ENCODE measurements around the gene COL5A1. TPM values are rescaled to one million over a fixed set of nuclear protein-coding genes. Genes with fewer than 3 reads are reported as not detected.

Gene COL5A1
- total and polyA plus RNA-seq, 2 donors from 2014 or later = 2.4 to 23.8 TPM

DNA sequence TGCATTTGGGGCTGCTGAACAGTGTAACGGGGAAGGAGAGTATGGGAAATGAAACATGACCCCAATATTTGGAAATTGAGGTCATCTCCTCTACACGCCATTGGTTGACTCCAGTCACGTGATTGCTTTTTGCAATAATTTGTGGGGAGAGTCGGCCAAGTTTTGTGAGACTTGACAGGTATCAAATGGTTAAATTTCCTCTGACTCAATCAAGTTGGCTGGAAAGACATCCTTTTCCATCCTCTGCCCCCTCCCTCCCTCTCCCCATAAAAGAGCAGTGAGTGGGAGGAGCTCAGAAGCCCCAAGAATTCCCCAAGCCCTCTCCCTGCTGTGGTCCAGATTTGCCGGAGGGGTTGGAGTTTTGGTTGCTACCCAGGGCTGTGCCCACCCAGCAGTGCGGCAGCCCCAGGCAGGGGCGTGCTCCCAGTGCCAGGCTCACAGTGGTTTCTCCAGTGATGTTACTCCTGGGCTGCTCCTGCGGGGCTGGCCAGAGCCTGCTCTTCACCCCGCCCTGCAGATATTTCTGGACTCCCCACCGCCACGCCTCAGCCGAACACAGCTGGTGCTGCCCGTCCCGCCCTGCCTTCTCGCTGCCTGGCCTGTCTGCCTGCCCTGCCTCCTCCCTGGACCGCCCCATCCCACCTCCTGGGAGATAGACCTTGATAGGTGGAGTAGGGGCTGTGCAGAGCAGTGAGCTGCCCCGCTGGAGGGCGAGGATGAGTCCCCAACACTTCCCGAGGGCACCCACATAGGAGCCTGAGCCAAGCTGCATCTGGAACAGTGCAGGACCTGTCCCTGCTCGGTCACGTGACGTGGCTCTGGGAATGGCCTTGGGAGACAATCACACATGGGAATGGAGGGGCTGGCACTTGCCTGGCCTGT is 3.4 kb downstream of the COL5A1 start:
- TF ChIP-seq, protein P1, sequence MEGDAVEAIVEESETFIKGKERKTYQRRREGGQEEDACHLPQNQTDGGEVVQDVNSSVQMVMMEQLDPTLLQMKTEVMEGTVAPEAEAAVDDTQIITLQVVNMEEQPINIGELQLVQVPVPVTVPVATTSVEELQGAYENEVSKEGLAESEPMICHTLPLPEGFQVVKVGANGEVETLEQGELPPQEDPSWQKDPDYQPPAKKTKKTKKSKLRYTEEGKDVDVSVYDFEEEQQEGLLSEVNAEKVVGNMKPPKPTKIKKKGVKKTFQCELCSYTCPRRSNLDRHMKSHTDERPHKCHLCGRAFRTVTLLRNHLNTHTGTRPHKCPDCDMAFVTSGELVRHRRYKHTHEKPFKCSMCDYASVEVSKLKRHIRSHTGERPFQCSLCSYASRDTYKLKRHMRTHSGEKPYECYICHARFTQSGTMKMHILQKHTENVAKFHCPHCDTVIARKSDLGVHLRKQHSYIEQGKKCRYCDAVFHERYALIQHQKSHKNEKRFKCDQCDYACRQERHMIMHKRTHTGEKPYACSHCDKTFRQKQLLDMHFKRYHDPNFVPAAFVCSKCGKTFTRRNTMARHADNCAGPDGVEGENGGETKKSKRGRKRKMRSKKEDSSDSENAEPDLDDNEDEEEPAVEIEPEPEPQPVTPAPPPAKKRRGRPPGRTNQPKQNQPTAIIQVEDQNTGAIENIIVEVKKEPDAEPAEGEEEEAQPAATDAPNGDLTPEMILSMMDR (IDR thresholded peaks at IDR 0.05; ENCODE audit: borderline replicate concordance, extremely low read depth, insufficient read depth) = no peak
- peaks cover 0 to 9% (median 0%) of the 10 kb centered on the region in 3 donors for H3K4me1 ChIP-seq (ENCODE audit: control insufficient read depth in 2 of 3, insufficient read depth in 2 of 3, low read depth in 1 of 3, low read length in 3 of 3)
- H3K4me3 ChIP-seq (ENCODE audit: low read length in 3 of 3) = no peak overlapping the region
- DNase-seq = peak in 4 of 5 donors; percentile 50 to 92 (median 80)
- intact Hi-C loops (cut with DNase I) = no loop called here
- H3K27ac ChIP-seq (ENCODE audit: low read depth in 2 of 2, low read length in 2 of 2) = peak overlapping the region in 1 of 2 donors; percentile 32
- FAIRE-seq = no peak
- no peaks in the 10 kb centered on the region for H3K36me3 ChIP-seq (ENCODE audit: control insufficient read depth in 2 of 3, insufficient read depth in 3 of 3, low read length in 3 of 3)
- no peaks in the 10 kb centered on the region for H3K9me3 ChIP-seq (ENCODE audit: control insufficient read depth in 2 of 3, insufficient read depth in 1 of 3, low read length in 3 of 3)
- H3K9ac ChIP-seq (ENCODE audit: low read length in 3 of 3) = no peak overlapping the region
- H3K27me3 ChIP-seq (ENCODE audit: control insufficient read depth, insufficient read depth, low read length) = no peaks in the 10 kb centered on the region

DNA sequence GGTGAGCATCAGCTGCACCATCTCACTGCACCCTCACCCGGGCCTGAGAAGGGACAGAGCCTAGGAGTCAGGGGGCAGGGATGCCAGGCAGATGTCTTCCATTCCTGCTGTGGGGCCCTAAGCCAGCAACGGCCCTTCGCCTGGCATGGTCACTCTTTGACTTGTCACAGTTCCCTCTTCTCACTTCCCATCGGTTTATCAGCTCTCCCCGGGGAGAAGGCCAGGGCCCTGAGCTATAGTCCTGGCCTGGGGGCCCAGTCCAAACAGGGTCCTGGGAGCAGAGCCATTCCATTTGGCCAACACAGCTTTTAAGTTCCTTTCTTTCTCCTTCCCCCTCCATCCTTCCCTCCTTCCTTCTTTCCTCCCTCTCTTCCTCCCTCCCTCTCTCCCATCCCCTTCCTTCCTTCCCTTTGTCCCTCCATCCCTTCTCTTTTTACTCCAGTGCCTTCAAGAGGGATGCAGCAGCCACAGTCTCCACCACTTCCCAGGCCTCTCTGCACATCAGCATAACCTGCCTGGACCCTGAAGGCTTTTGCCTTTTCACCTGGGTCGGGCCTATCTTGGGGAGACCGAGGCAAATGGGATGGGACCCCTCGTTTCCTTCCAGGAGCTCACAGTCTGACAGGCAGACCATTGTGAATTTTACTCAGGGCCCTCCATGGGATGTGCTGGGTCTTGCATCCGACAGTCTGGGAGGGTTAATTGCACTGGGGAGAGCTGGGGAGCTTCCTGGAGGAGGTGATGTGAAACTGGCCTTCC is 4.2 kb downstream of the COL5A1 start:
- no peak overlapping the region for H3K4me3 ChIP-seq (ENCODE audit: low read length in 3 of 3)
- no peaks in the 10 kb centered on the region for H3K9me3 ChIP-seq (ENCODE audit: control insufficient read depth in 2 of 3, insufficient read depth in 1 of 3, low read length in 3 of 3)
- intact Hi-C loops (cut with DNase I) = no loop called here

DNA sequence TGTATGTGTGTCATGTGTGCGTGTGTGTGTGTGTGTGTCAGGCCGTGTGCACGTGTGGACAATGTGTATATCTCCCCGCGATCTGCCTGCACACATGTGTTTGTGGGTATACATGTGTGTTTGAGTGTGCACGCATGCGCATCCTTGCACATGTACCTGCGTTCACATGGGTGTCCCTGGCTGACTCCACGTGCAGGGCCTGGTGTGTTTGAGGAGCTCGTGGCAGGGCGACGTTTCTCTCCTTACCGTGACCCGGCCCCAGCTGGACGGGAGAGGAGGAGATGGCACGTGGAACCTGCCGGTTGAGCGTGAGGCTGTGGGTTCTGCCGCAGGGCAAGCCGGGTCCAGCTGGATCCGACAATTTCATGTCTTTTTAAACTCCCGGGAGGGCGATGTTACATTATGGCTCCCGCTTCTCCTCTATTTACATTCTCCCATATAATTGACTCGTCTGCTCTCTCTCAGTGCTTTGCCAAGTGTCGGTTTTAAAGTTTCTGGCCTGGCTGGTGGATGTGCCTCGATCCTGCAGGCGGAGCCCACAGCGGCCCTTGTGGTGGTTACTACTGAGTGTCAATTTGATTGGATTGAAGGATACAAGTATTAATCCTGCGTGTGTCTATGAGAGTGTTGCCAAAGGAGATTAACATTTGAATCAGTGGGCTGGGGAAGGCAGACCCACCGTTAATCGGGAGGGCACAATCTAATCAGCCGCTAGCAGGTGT is 5.9 kb downstream of the COL5A1 start:
- intact Hi-C loops (cut with DNase I) = no loop called here
- no peaks in the 10 kb centered on the region for H3K9me3 ChIP-seq (ENCODE audit: control insufficient read depth in 2 of 3, insufficient read depth in 1 of 3, low read length in 3 of 3)
- no peaks in the 10 kb centered on the region for H3K27me3 ChIP-seq (ENCODE audit: control insufficient read depth, insufficient read depth, low read length)
- no peak overlapping the region for H3K9ac ChIP-seq (ENCODE audit: low read length in 3 of 3)
- H3K4me1 ChIP-seq (ENCODE audit: control insufficient read depth in 2 of 3, insufficient read depth in 2 of 3, low read depth in 1 of 3, low read length in 3 of 3) = peaks cover 0 to 5% (median 0%) of the 10 kb centered on the region in 3 donors
- DNase-seq (peak in 1 of 5 donors; percentile 54), FAIRE-seq (no peak)
- no peaks in the 10 kb centered on the region for H3K36me3 ChIP-seq (ENCODE audit: control insufficient read depth in 2 of 3, insufficient read depth in 3 of 3, low read length in 3 of 3)
- H3K27ac ChIP-seq (ENCODE audit: low read depth in 2 of 2, low read length in 2 of 2) = no peak overlapping the region
- TF ChIP-seq, protein P1 (IDR thresholded peaks at IDR 0.05; ENCODE audit: borderline replicate concordance, extremely low read depth, insufficient read depth) = no peak
- H3K4me3 ChIP-seq (ENCODE audit: low read length in 3 of 3) = no peak overlapping the region

More for the DNA sequence above, 4.2 kb downstream of the COL5A1 start:
- TF ChIP-seq, protein P1 (IDR thresholded peaks at IDR 0.05; ENCODE audit: borderline replicate concordance, extremely low read depth, insufficient read depth) = no peak
- H3K9ac ChIP-seq (ENCODE audit: low read length in 3 of 3) = no peak overlapping the region
- H3K27ac ChIP-seq (ENCODE audit: low read depth in 2 of 2, low read length in 2 of 2) = peak overlapping the region in 1 of 2 donors; percentile 9
- H3K4me1 ChIP-seq (ENCODE audit: control insufficient read depth in 2 of 3, insufficient read depth in 2 of 3, low read depth in 1 of 3, low read length in 3 of 3) = peaks cover 0 to 9% (median 0%) of the 10 kb centered on the region in 3 donors
- FAIRE-seq (no peak), DNase-seq (no peak)
- H3K27me3 ChIP-seq (ENCODE audit: control insufficient read depth, insufficient read depth, low read length) = no peaks in the 10 kb centered on the region
- H3K36me3 ChIP-seq (ENCODE audit: control insufficient read depth in 2 of 3, insufficient read depth in 3 of 3, low read length in 3 of 3) = no peaks in the 10 kb centered on the region
